Activated CD8-positive, alpha-beta T cell treated with anti-CD3 and anti-CD28 coated beads, Interleukin-2, amount 10 ng/mL, durations not matched to agents 7 days and 5 days (primary cell): ENCODE measurements around the gene CREB3. TPM values are rescaled to one million over a fixed set of nuclear protein-coding genes. Genes with fewer than 3 reads are reported as not detected.

ENCODE experiments used
- ATAC-seq: fragments of 150-1000 bp; cut with Tn5 transposase; one replicate; pipeline ENCODE4 v1.10.0; 2021; ENCODE audit warnings: moderate library complexity
- CTCF ChIA-PET: fragments of 350-600 bp; sonication (Branson Sonifier 250); formaldehyde crosslinking; loops from one replicate; lab custom pipeline; 2021; ENCODE audit warnings: antibody characterized with exemption; lab: Charles Lee
- POLR2A ChIA-PET: fragments of 350-600 bp; sonication (Branson Sonifier 250); formaldehyde crosslinking; loops from one replicate; lab custom pipeline; 2021; ENCODE audit warnings: antibody characterized with exemption; lab: Charles Lee
- DNase-seq: peaks from one replicate; pipeline ENCODE4 v3.0.0-alpha.2; 2020
- H3K27ac Mint-ChIP-seq: one replicate; pipeline ENCODE4 v1.8.0; 2021; ENCODE audit warnings: mild to moderate bottlenecking, mixed read lengths
- H3K27me3 Mint-ChIP-seq: one replicate; pipeline ENCODE4 v1.8.0; 2021; ENCODE audit warnings: low read depth, mixed read lengths
- H3K36me3 Mint-ChIP-seq: one replicate; pipeline ENCODE4 v1.8.0; 2021; ENCODE audit warnings: low read depth, mixed read lengths
- H3K4me1 Mint-ChIP-seq: one replicate; pipeline ENCODE4 v1.8.0; 2021; ENCODE audit warnings: low read depth, mixed read lengths
- H3K4me3 Mint-ChIP-seq: one replicate; pipeline ENCODE4 v1.8.0; 2021; ENCODE audit warnings: mild to moderate bottlenecking, mixed read lengths
- H3K9me3 Mint-ChIP-seq: one replicate; pipeline ENCODE4 v1.8.0; 2022; ENCODE audit warnings: mixed read lengths; ENCODE audit not compliant: insufficient read depth
- total RNA-seq, 2 experiments: library from RNA; stranded (reverse); gene quantifications; one replicate each; pipeline ENCODE4 v1.2.3, GENCODE V29; 2021

The CREB3 gene
- total RNA-seq, 2 experiments from 2014 or later, result 21.6 to 21.7 TPM

DNA sequence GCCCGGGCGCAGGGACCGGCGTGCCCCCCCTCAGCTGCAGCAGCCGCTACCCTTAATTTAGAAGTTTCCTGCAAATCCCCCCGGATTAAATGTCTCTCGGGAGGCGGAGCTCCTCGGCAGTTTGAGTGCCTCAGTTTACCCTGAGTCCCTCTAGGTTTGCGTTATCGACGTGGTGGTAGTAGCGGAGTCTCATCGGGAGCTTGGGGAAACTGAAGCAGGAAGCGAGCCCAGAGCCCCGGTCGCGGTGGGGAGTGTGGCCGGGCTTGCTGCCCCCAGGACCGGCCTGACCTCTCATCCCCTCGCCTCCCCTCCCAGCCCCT, 42.2 kb upstream of the CREB3 start:
- H3K4me1 Mint-ChIP-seq, result peaks cover 34% of the 10 kb centered on the region
- H3K36me3 Mint-ChIP-seq, result no peaks in the 10 kb centered on the region
- DNase-seq (no peak), ATAC-seq (no peak)
- CTCF ChIA-PET, result interaction anchor here (1.1 to 4.1 kb wide), 5 partner anchors 11 to 79 kb away, joined by 3 to 11 read pairs (median 6); no protein-coding TSS in a partner anchor
- H3K9me3 Mint-ChIP-seq, result no peaks in the 10 kb centered on the region
- no peaks in the 10 kb centered on the region for H3K27me3 Mint-ChIP-seq
- peak overlapping the region; percentile 77 for H3K4me3 Mint-ChIP-seq
- POLR2A ChIA-PET, result interaction anchor here (0.9 to 1.4 kb wide), 3 partner anchors 25 to 41 kb away, joined by 3 read pairs; partner anchors contain the start of genes ARHGEF39 and SIT1
- H3K27ac Mint-ChIP-seq, result peak overlapping the region; percentile 61

DNA sequence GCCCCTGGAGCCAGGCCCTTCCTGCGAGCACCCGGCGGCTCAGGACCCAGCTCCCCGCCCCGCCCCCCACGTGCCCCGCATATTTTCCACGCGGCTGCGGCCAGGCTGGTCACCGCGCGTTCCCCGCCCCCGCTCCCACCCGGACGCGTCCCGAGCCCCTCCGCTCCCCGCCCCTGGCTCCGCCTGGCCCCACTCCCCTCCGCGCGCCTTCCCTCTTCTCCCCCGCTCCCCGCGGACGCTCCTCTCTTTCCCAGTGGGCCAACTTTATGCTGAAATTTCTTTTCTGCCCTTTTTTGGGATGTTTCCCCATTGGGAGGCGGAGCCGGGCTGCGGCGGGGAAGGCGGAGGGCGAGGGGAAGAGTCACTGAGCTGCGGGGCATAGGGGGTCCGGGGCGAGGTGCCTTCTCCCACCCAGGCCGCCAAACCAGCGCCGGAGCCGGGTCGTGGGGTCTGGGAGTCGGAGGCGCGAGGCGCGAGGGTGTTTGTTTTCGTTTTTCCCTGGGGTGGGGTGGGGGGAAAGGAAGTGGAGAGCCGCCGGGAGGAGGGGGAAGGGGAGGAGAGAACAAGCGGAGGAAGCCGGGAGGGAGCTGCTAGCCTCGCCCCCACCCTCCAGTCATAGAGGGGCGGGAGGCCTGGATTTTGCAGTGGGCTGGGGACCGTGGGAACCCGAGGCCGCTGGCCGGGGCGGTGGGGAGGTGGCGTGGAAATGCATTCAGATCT, 41.7 kb upstream of the CREB3 start:
- peak; percentile 63 for ATAC-seq
- ChIA-PET POLR2A (interaction anchor here (0.9 to 1.4 kb wide), 5 partner anchors 26 to 41 kb away, joined by 3 to 4 read pairs (median 3); partner anchors contain the start of genes ARHGEF39 and SIT1), CTCF (interaction anchor here (0.8 to 4.1 kb wide), 7 partner anchors 10 to 91 kb away, joined by 3 to 11 read pairs (median 6); no protein-coding TSS in a partner anchor)
- H3K9me3 Mint-ChIP-seq, result no peaks in the 10 kb centered on the region
- peak overlapping the region; percentile 77 for H3K4me3 Mint-ChIP-seq
- peak; percentile 39 for DNase-seq
- H3K27me3 Mint-ChIP-seq, result no peaks in the 10 kb centered on the region
- peak overlapping the region; percentile 67 for H3K27ac Mint-ChIP-seq
- peaks cover 3% of the 10 kb centered on the region for H3K36me3 Mint-ChIP-seq
- H3K4me1 Mint-ChIP-seq, result peaks cover 34% of the 10 kb centered on the region

DNA sequence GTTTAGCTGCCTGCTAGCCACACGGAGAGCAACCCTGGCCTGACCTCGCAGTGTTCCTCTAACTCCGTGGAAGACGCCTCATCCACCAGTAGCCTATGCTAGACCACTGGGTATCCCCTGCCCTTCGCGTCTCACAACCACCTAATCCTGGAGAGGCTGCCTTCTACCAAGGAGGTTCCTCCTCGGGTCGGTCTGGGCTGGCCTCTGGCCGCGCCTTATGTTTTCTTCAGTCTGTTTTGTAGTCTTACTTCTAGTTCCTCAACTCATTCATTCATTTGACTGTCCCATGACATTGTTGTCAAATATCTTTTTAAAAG, 41.2 kb upstream of the CREB3 start:
- POLR2A ChIA-PET, result interaction anchor here (0.9 to 1.2 kb wide), 3 partner anchors 33 to 42 kb away, joined by 3 to 4 read pairs (median 3); no protein-coding TSS in a partner anchor
- peak; percentile 38 for ATAC-seq
- Mint-ChIP-seq H3K9me3 (no peaks in the 10 kb centered on the region), H3K4me1 (peaks cover 35% of the 10 kb centered on the region), H3K4me3 (peak overlapping the region; percentile 77), H3K27ac (peak overlapping the region; percentile 67), H3K36me3 (peaks cover 5% of the 10 kb centered on the region), H3K27me3 (no peaks in the 10 kb centered on the region)
- DNase-seq, result no peak
- CTCF ChIA-PET, result interaction anchor here (0.8 to 4.1 kb wide), 9 partner anchors 10 to 91 kb away, joined by 3 to 11 read pairs (median 6); partner anchors contain the start of genes CCDC107 and RMRP

DNA sequence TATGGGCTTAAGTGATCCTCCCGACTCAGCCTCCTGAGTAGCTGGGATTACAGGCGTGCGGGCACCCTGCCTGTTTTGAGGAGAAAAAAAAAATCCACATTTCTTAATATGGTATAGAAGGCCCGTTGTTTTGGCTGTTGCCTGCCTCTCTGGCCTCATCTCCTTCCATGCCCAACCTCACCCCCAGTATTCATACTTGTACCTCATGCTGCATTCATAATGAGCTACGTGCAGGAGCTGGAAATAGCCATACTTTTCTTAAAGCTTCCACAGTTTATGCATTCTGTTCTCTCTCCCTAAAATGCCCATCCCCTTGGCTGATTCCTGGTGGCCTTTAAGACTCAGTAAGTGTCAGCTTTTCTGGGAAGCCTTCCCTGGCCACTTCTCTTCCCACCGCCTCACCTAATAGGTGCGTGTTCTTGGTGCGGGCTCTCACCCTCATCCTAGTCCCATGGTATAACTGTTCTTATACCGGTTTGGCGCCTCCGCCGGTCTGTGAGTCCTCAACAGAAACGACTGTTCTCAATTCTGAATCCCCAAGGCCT, 40.6 kb upstream of the CREB3 start:
- H3K9me3 Mint-ChIP-seq, result no peaks in the 10 kb centered on the region
- H3K4me3 Mint-ChIP-seq, result peak overlapping the region; percentile 45
- no peaks in the 10 kb centered on the region for H3K27me3 Mint-ChIP-seq
- DNase-seq (no peak), ATAC-seq (no peak)
- ChIA-PET CTCF (interaction anchor here (1.1 to 3.0 kb wide), 5 partner anchors 34 to 88 kb away, joined by 5 to 11 read pairs (median 6); partner anchors contain the start of genes CCDC107 and RMRP), POLR2A (interaction anchor here (0.9 to 1.2 kb wide), 3 partner anchors 8 to 35 kb away, joined by 3 to 4 read pairs (median 3); no protein-coding TSS in a partner anchor)
- H3K36me3 Mint-ChIP-seq, result peaks cover 5% of the 10 kb centered on the region
- H3K4me1 Mint-ChIP-seq, result peaks cover 37% of the 10 kb centered on the region
- H3K27ac Mint-ChIP-seq, result no peak overlapping the region

DNA sequence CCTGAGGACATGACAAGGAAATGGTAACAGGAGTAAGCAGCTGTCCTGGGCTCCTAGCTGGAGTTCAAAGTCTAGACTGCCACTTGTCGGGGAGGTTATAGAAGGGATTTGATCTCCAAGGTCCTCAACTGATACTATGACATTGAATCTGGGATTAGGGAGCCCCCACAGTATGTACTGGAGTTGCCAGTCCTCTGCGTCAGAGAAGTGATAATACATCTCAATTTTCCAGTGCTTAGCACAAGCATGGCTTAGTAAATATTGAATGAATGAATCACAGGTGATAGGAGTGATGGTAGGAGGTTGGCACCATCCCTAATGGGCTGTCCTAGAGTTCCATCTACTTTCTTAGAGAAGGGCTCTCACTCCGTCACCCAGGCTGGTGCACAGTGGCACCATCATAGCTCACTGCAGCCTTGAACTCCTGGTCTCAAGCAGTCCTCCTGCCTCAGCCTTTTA, 36.5 kb upstream of the CREB3 start:
- ChIA-PET POLR2A (interaction anchor here (1.0 to 1.6 kb wide), 6 partner anchors 11 to 92 kb away, joined by 3 to 9 read pairs (median 4); partner anchors contain the start of genes CREB3 and TLN1), CTCF (interaction anchor here (0.6 to 7.1 kb wide), 39 partner anchors 8 to 593 kb away, joined by 3 to 209 read pairs (median 8); partner anchors contain the start of genes ARHGEF39, CA9, CCDC107 and CD72)
- H3K36me3 Mint-ChIP-seq, result peaks cover 5% of the 10 kb centered on the region
- no peak for DNase-seq
- H3K4me1 Mint-ChIP-seq, result peaks cover 16% of the 10 kb centered on the region
- H3K27ac Mint-ChIP-seq, result peak overlapping the region; percentile 32
- no peak for ATAC-seq
- no peaks in the 10 kb centered on the region for H3K27me3 Mint-ChIP-seq
- no peaks in the 10 kb centered on the region for H3K9me3 Mint-ChIP-seq
- H3K4me3 Mint-ChIP-seq, result no peak overlapping the region

DNA sequence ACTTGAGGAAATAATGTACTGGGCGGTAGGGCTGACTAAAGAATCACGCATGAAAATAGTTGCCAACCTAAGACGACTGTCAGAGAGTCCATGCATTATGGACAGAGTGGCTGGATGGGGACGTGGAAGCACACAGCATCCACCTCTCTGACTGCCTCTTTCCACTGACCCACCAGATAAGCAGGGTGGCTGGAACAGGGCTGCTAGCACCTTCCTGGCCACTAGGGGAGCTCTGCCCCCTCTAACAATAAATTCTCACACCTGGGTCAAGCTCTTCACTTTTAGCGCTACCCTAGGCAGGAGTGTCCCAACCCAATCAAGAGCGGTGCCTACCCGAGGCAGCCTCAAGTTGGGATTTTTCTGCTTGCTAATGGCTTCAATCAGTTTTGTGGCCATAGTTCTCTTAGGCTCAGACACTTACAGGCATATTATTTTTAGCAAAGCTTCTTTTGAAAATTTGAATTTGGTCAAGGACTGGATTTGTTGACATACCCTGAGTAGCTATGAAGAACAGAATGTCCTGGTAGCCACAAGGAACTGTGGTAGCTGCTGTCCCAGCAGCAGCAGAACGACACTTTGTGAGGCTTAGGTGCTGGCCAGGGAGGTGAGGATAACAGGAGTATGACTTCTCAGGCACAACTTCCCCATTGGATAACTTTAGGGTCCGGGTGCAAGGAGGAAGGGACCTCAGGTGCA, 35.8 kb upstream of the CREB3 start:
- DNase-seq, result peak; percentile 70
- Mint-ChIP-seq H3K9me3 (no peaks in the 10 kb centered on the region), H3K27ac (peak overlapping the region; percentile 52), H3K4me1 (peaks cover 9% of the 10 kb centered on the region), H3K4me3 (no peak overlapping the region), H3K36me3 (peaks cover 5% of the 10 kb centered on the region), H3K27me3 (no peaks in the 10 kb centered on the region)
- ChIA-PET CTCF (interaction anchor here (0.6 to 7.1 kb wide), 41 partner anchors 9 to 594 kb away, joined by 3 to 209 read pairs (median 7); partner anchors contain the start of genes ARHGEF39, CA9, CCDC107 and CD72), POLR2A (interaction anchor here (1.0 to 1.6 kb wide), 6 partner anchors 12 to 93 kb away, joined by 3 to 9 read pairs (median 4); partner anchors contain the start of genes CREB3 and TLN1)
- ATAC-seq, result peak; percentile 93

DNA sequence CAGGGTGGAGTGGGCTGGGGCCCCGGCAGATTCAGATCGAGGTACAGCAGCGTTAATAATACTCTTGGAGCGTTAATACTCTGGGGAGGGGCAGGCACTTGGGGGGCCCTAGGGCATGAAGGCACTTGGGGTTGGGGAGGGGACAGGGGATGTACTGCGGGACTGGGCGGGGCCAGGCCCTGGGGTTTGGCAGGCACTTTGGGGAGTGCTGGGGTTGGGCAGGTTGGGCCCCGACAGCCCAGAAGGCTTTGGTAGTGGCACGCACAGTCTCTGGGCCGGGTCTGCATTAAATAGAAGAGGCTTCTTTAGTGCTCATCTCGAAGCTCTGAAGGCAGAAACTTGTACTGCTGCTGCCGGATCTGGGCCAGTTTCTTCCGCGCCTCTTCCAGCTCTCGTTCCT, 35.0 kb upstream of the CREB3 start:
- CTCF ChIA-PET, result interaction anchor here (0.9 to 7.1 kb wide), 19 partner anchors 9 to 205 kb away, joined by 3 to 209 read pairs (median 23); partner anchors contain the start of genes ARHGEF39, CCDC107, CD72 and CREB3
- H3K36me3 Mint-ChIP-seq, result peaks cover 5% of the 10 kb centered on the region
- no peaks in the 10 kb centered on the region for H3K27me3 Mint-ChIP-seq
- no peak for DNase-seq
- peaks cover 6% of the 10 kb centered on the region for H3K4me1 Mint-ChIP-seq
- no peak for ATAC-seq
- no peak overlapping the region for H3K27ac Mint-ChIP-seq
- H3K4me3 Mint-ChIP-seq, result no peak overlapping the region
- POLR2A ChIA-PET, result interaction anchor here (1.6 kb wide), 1 partner anchor 51 kb away, joined by 5 read pairs; no protein-coding TSS in a partner anchor
- H3K9me3 Mint-ChIP-seq, result no peaks in the 10 kb centered on the region

DNA sequence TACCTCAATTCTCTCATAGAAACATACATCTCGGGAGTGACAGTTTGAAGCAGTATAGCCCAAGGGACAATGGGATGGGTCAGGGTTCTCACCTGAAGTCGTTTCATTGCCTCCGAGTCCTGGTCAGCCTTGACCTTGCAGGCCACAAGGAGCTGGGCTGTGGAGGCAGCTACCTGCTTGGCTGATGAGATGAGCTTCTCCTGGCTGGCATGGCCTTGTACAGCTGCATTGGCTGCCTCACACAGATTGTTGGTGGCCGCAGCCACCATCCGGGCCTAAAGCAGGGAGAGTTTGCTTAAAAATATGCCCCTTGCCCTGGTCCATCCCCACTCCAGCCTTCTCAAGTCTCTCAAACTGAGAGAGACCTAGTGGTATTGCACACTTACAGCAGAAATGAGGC, 34.2 kb upstream of the CREB3 start:
- ATAC-seq (no peak), DNase-seq (no peak)
- Mint-ChIP-seq H3K4me1 (peaks cover 6% of the 10 kb centered on the region), H3K9me3 (no peaks in the 10 kb centered on the region), H3K4me3 (no peak overlapping the region), H3K27ac (no peak overlapping the region), H3K27me3 (no peaks in the 10 kb centered on the region), H3K36me3 (peaks cover 11% of the 10 kb centered on the region)
- POLR2A ChIA-PET, result no interaction called here
- CTCF ChIA-PET, result interaction anchor here (1.0 to 7.1 kb wide), 9 partner anchors 10 to 93 kb away, joined by 3 to 209 read pairs (median 22); partner anchors contain the start of genes ARHGEF39, CCDC107, CREB3 and RMRP

DNA sequence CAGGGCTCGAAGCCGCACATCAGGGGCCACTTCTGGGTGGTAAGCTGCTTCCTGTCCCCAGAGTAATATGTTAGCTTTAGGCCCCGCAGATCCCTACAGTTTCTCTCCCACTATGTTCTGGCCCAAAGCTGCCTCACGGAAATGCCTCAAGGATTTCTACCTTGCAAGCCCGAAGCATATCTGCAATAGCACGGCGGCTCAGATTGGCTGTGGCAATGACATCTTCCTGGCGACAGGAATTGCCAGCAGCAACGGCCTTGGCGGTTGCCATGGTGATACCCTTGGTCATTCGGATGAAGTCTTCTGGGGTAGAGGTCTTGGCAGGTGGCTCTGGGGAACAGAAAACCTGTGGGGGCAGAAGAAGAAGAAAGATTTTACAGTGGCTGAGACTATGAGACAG, 32.4 kb upstream of the CREB3 start:
- Mint-ChIP-seq H3K4me1 (peaks cover 6% of the 10 kb centered on the region), H3K9me3 (no peaks in the 10 kb centered on the region), H3K27me3 (no peaks in the 10 kb centered on the region), H3K36me3 (peaks cover 28% of the 10 kb centered on the region), H3K4me3 (no peak overlapping the region), H3K27ac (no peak overlapping the region)
- ATAC-seq, result no peak
- DNase-seq, result no peak
- ChIA-PET CTCF (interaction anchor here (1.0 kb wide), 1 partner anchor 12 kb away, joined by 3 read pairs; no protein-coding TSS in a partner anchor), POLR2A (interaction anchor here (1.4 kb wide), 1 partner anchor 28 kb away, joined by 3 read pairs; no protein-coding TSS in a partner anchor)

DNA sequence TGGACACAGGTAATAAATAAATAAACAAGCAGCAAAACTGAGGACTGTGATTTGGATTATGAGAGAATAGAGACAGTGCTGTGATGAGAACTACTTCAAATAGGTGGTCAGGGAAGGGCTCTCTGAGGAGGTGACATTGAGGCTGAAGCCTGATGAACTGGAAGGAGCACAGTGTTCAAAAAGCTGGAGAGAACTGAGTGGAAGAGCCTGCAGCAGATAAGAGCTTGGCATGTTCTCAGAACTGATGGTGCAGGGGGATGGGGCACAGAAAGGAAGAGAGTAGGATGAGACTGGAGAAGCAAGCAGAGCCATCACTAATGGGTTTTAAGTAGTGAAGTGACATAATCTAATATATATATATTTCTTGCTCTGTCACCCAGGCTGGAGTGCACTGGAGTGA, 31.5 kb upstream of the CREB3 start:
- no peaks in the 10 kb centered on the region for H3K9me3 Mint-ChIP-seq
- peaks cover 30% of the 10 kb centered on the region for H3K36me3 Mint-ChIP-seq
- DNase-seq (no peak), ATAC-seq (no peak)
- CTCF ChIA-PET, result interaction anchor here (1.2 to 1.7 kb wide), 2 partner anchors 10 to 37 kb away, joined by 3 read pairs; no protein-coding TSS in a partner anchor
- no peak overlapping the region for H3K27ac Mint-ChIP-seq
- POLR2A ChIA-PET, result no interaction called here
- peaks cover 6% of the 10 kb centered on the region for H3K4me1 Mint-ChIP-seq
- H3K27me3 Mint-ChIP-seq, result no peaks in the 10 kb centered on the region
- no peak overlapping the region for H3K4me3 Mint-ChIP-seq

DNA sequence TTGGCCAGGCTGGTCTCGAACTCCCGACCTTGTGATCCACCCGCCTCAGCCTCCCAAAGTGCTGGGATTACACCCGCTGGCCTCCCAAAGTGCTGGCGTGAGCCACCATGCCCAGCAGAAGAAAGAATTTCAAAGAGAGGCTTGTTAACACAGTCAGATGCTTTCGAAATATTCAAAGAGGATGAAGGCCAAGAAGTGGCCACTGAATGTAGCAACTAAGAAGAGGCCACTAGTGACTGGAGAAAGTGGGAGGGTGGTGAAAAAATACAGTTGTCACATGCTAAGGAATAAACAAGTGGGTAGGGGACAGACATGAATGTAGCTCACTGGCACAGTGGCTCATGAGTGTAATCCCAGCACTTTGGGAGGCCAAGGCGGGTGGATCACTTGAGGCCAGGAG, 29.8 kb upstream of the CREB3 start:
- H3K9me3 Mint-ChIP-seq, result no peaks in the 10 kb centered on the region
- H3K27me3 Mint-ChIP-seq, result no peaks in the 10 kb centered on the region
- DNase-seq, result no peak
- no peak for ATAC-seq
- ChIA-PET CTCF (no interaction called here), POLR2A (interaction anchor here (0.6 to 1.2 kb wide), 2 partner anchors 8 to 109 kb away, joined by 3 to 4 read pairs; no protein-coding TSS in a partner anchor)
- H3K4me3 Mint-ChIP-seq, result no peak overlapping the region
- peaks cover 47% of the 10 kb centered on the region for H3K36me3 Mint-ChIP-seq
- H3K4me1 Mint-ChIP-seq, result no peaks in the 10 kb centered on the region
- H3K27ac Mint-ChIP-seq, result no peak overlapping the region
